ENCODE data around the gene DCLK2.

Gene DCLK2

GRCh38 chr4:150224896-150225591, 146.8 kb downstream of the DCLK2 start:
- no peak for TF ChIP-seq CTCF (conservative IDR thresholded peaks at IDR 0.05; ENCODE audit: low read depth, low read length)
- H3K4me3 ChIP-seq (IDR thresholded peaks at IDR 0.05; ENCODE audit: insufficient read depth, low read depth, low read length), result no peak overlapping the region
- no peak overlapping the region for H3K4me2 ChIP-seq
- no peaks in the 10 kb centered on the region for H3K79me2 ChIP-seq (ENCODE audit: insufficient read depth, low read depth)
- no peaks in the 10 kb centered on the region for H3K36me3 ChIP-seq (ENCODE audit: insufficient read depth)
- no peaks in the 10 kb centered on the region for H4K20me1 ChIP-seq (ENCODE audit: insufficient read depth)
- H3K27ac ChIP-seq, result no peak overlapping the region
- no peaks in the 10 kb centered on the region for H3K27me3 ChIP-seq (ENCODE audit: insufficient read depth, low read depth)
- no peak overlapping the region for H2AFZ ChIP-seq (ENCODE audit: low read depth)
- no peaks in the 10 kb centered on the region for H3K4me1 ChIP-seq (ENCODE audit: low read depth, poor library complexity, severe bottlenecking)
- no peak overlapping the region for H3K9ac ChIP-seq

- TF ChIP-seq CTCF (conservative IDR thresholded peaks at IDR 0.05; ENCODE audit: low read depth, low read length), result no peak
- H3K27ac ChIP-seq, result no peak overlapping the region
- H3K9ac ChIP-seq, result no peak overlapping the region
- no peak overlapping the region for H3K4me2 ChIP-seq
- no peaks in the 10 kb centered on the region for H3K79me2 ChIP-seq (ENCODE audit: insufficient read depth, low read depth)
- no peaks in the 10 kb centered on the region for H3K36me3 ChIP-seq (ENCODE audit: insufficient read depth)
- H3K4me3 ChIP-seq (IDR thresholded peaks at IDR 0.05; ENCODE audit: insufficient read depth, low read depth, low read length), result no peak overlapping the region
- no peaks in the 10 kb centered on the region for H3K4me1 ChIP-seq (ENCODE audit: low read depth, poor library complexity, severe bottlenecking)
- no peaks in the 10 kb centered on the region for H4K20me1 ChIP-seq (ENCODE audit: insufficient read depth)
- H2AFZ ChIP-seq (ENCODE audit: low read depth), result no peak overlapping the region
- H3K27me3 ChIP-seq (ENCODE audit: insufficient read depth, low read depth), result no peaks in the 10 kb centered on the region
Measured at GRCh38 chr4:150229520-150229919, 151.3 kb downstream of the DCLK2 start.

GRCh38 chr4:150230561-150230960, 152.3 kb downstream of the DCLK2 start:
- TF ChIP-seq CTCF (conservative IDR thresholded peaks at IDR 0.05; ENCODE audit: low read depth, low read length), result no peak
- no peaks in the 10 kb centered on the region for H3K79me2 ChIP-seq (ENCODE audit: insufficient read depth, low read depth)
- no peaks in the 10 kb centered on the region for H3K27me3 ChIP-seq (ENCODE audit: insufficient read depth, low read depth)
- no peak overlapping the region for H3K4me3 ChIP-seq (IDR thresholded peaks at IDR 0.05; ENCODE audit: insufficient read depth, low read depth, low read length)
- H3K4me2 ChIP-seq, result no peak overlapping the region
- H3K9ac ChIP-seq, result no peak overlapping the region
- no peak overlapping the region for H3K27ac ChIP-seq
- H2AFZ ChIP-seq (ENCODE audit: low read depth), result no peak overlapping the region
- H4K20me1 ChIP-seq (ENCODE audit: insufficient read depth), result no peaks in the 10 kb centered on the region
- H3K4me1 ChIP-seq (ENCODE audit: low read depth, poor library complexity, severe bottlenecking), result no peaks in the 10 kb centered on the region
- H3K36me3 ChIP-seq (ENCODE audit: insufficient read depth), result no peaks in the 10 kb centered on the region

GRCh38 chr4:150231107-150231770, 153.0 kb downstream of the DCLK2 start:
- Histone ChIP-seq H3K79me2 (ENCODE audit: insufficient read depth, low read depth) (no peaks in the 10 kb centered on the region), H3K27me3 (ENCODE audit: insufficient read depth, low read depth) (no peaks in the 10 kb centered on the region), H4K20me1 (ENCODE audit: insufficient read depth) (no peaks in the 10 kb centered on the region), H3K4me2 (no peak overlapping the region), H3K27ac (no peak overlapping the region), H3K4me1 (ENCODE audit: low read depth, poor library complexity, severe bottlenecking) (no peaks in the 10 kb centered on the region), H2AFZ (ENCODE audit: low read depth) (no peak overlapping the region), H3K36me3 (ENCODE audit: insufficient read depth) (no peaks in the 10 kb centered on the region), H3K9ac (no peak overlapping the region), H3K4me3 (IDR thresholded peaks at IDR 0.05; ENCODE audit: insufficient read depth, low read depth, low read length) (no peak overlapping the region)
- no peak for TF ChIP-seq CTCF (conservative IDR thresholded peaks at IDR 0.05; ENCODE audit: low read depth, low read length)
